GM23248 (cell line): ENCODE measurements around the gene FOSL2.

ENCODE experiments used
- EZH2 ChIP-seq: fragments of 200-600 bp; sonication (generic); IDR thresholded peaks from 2 replicates; pipeline ENCODE4 v1.6.1; 2018; ENCODE audit warnings: antibody characterized with exemption, mild to moderate bottlenecking; ENCODE audit not compliant: insufficient read depth, poor library complexity, severe bottlenecking
- EZH2phosphoT487 ChIP-seq: fragments of 200-600 bp; sonication (generic); IDR thresholded peaks from 2 replicates; pipeline ENCODE4 v1.6.1; 2018; ENCODE audit warnings: antibody characterized with exemption, moderate library complexity, mild to moderate bottlenecking, low read depth; ENCODE audit not compliant: insufficient read depth

GRCh38 chr2:28403370-28403956 lies 10.8 kb downstream of the FOSL2 start:
- TF ChIP-seq EZH2, result no peak
- no peak for TF ChIP-seq EZH2phosphoT487
